GM19324 (cell line): ENCODE measurements around the gene PPL.
"Not testable (repeated sequence)": the region's sequence is repeated elsewhere in the genome, so short reads cannot be mapped to it uniquely, and the experiment has no call there.

Source experiments
- ATAC-seq: cut with Tn5 transposase; IDR thresholded peaks from one replicate; pipeline ENCODE4 v1.9.1; 2021; ENCODE audit warnings: mild to moderate bottlenecking, moderate library complexity; ENCODE audit not compliant: unreplicated experiment, low FRiP score

Gene PPL

GRCh38 chr16:4936181-4936990 is 562 bp downstream of the PPL start:
- ATAC-seq: no peak

GRCh38 chr16:4935241-4935855 is 1.6 kb downstream of the PPL start:
- no peak for ATAC-seq

- no peak for ATAC-seq
Measured at GRCh38 chr16:4934591-4934990, 2.4 kb downstream of the PPL start.

- no peak for ATAC-seq
Measured at GRCh38 chr16:4933871-4934395, 3.0 kb downstream of the PPL start.

GRCh38 chr16:4933433-4933832 is 3.5 kb downstream of the PPL start:
- ATAC-seq: no peak

GRCh38 chr16:4931381-4931780 is 5.6 kb downstream of the PPL start:
- no peak for ATAC-seq

GRCh38 chr16:4929619-4930018 is 7.3 kb downstream of the PPL start:
- not testable (repeated sequence) for ATAC-seq

GRCh38 chr16:4928227-4928626 is 8.7 kb downstream of the PPL start:
- no peak for ATAC-seq

GRCh38 chr16:4927661-4928060 is 9.3 kb downstream of the PPL start:
- ATAC-seq: no peak

GRCh38 chr16:4926928-4927327 is 10.0 kb downstream of the PPL start:
- ATAC-seq: no peak

GRCh38 chr16:4925791-4926190 is 11.2 kb downstream of the PPL start:
- no peak for ATAC-seq

- ATAC-seq: no peak
Measured at GRCh38 chr16:4925293-4925607, 11.7 kb downstream of the PPL start.

- no peak for ATAC-seq
Measured at GRCh38 chr16:4924593-4925292, 12.2 kb downstream of the PPL start.

- no peak for ATAC-seq
Measured at GRCh38 chr16:4923853-4924252, 13.1 kb downstream of the PPL start.

- no peak for ATAC-seq
Measured at GRCh38 chr16:4922721-4923342, 14.1 kb downstream of the PPL start.

GRCh38 chr16:4920826-4921225 is 16.1 kb downstream of the PPL start:
- ATAC-seq: no peak

GRCh38 chr16:4918781-4919251 is 18.1 kb downstream of the PPL start:
- no peak for ATAC-seq

GRCh38 chr16:4917117-4917516 is 19.8 kb downstream of the PPL start:
- ATAC-seq: no peak

- ATAC-seq: no peak
Measured at GRCh38 chr16:4915226-4915761, 21.7 kb downstream of the PPL start.

- no peak for ATAC-seq
Measured at GRCh38 chr16:4914528-4915225, 22.3 kb downstream of the PPL start.
